NOMO-1 treated with DMSO at 0.1 percent for 48 hours (cell line): Measurements from ENCODE around the gene MED6.

ENCODE experiments used
- DNase-seq: peaks from one replicate; lab custom pipeline; 2025; ENCODE audit not compliant: unreplicated experiment; lab: John Stamatoyannopoulos, UW

The MED6 gene

GRCh38 chr14:70599345-70599744 is 1.1 kb downstream of the MED6 start:
- no peak for DNase-seq

- no peak for DNase-seq
Observed at GRCh38 chr14:70597731-70598130, 2.7 kb downstream of the MED6 start.

- DNase-seq, result no peak
Observed at GRCh38 chr14:70595443-70596185, 4.8 kb downstream of the MED6 start.

- DNase-seq, result no peak
Observed at GRCh38 chr14:70594461-70594860, 6.0 kb downstream of the MED6 start.

- DNase-seq, result peak; percentile 30
Observed at GRCh38 chr14:70585231-70585630, 15.2 kb downstream of the MED6 start.

- no peak for DNase-seq
Observed at GRCh38 chr14:70576891-70577290, 23.6 kb downstream of the MED6 start.

GRCh38 chr14:70573050-70573449 is 27.4 kb downstream of the MED6 start:
- no peak for DNase-seq

GRCh38 chr14:70571139-70571538 is 29.3 kb downstream of the MED6 start:
- DNase-seq, result no peak

GRCh38 chr14:70567791-70568190 is 32.7 kb downstream of the MED6 start:
- DNase-seq, result peak; percentile 30

- no peak for DNase-seq
Observed at GRCh38 chr14:70563869-70564268, 36.6 kb downstream of the MED6 start.

GRCh38 chr14:70563417-70563816 is 37.0 kb downstream of the MED6 start:
- no peak for DNase-seq

GRCh38 chr14:70558356-70558755 is 42.1 kb downstream of the MED6 start:
- no peak for DNase-seq

- no peak for DNase-seq
Observed at GRCh38 chr14:70555890-70556289, 44.6 kb downstream of the MED6 start.

- DNase-seq, result no peak
Observed at GRCh38 chr14:70538087-70538486, 62.4 kb downstream of the MED6 start.

- no peak for DNase-seq
Observed at GRCh38 chr14:70536830-70537229, 63.6 kb downstream of the MED6 start.

GRCh38 chr14:70534904-70535303 is 65.6 kb downstream of the MED6 start, which contains the start of gene ADAM20:
ADAM20 (minus strand) TSS chr14:70535004; CDS start chr14:70524757, 10,247 bp downstream.
- no peak for DNase-seq
